OCI-LY7 (cell line): Measurements from ENCODE around the gene DEAF1.

Experiments used
- CTCF ChIP-seq: fragments of 200-600 bp; sonication (generic); conservative IDR thresholded peaks from 2 replicates; pipeline ENCODE4 v1.5.1; 2014; ENCODE audit warnings: mild to moderate bottlenecking, antibody characterized with exemption, low read length, moderate library complexity, mixed read lengths
- EZH2phosphoT487 ChIP-seq: fragments of 200-600 bp; sonication (generic); IDR thresholded peaks from 2 replicates; pipeline ENCODE4 v1.6.1; 2018; ENCODE audit warnings: low read depth, borderline replicate concordance, mild to moderate bottlenecking, mixed run types, antibody characterized with exemption, low read length, moderate library complexity, mixed read lengths

- TF ChIP-seq CTCF (no peak), EZH2phosphoT487 (no peak)
Observed at GRCh38 chr11:705646-706438, 10.8 kb upstream of the DEAF1 start, which contains the start of gene EPS8L2.
